Parathyroid adenoma (tissue), 2 donors: ENCODE results near the gene NUP107.

Experiments
- H2AFZ ChIP-seq: fragments of 300-600 bp; sonication (generic); one replicate; pipeline ENCODE4 v1.7.0; 2017; ENCODE audit warnings: antibody characterized with exemption, mild to moderate bottlenecking
- H3K27ac ChIP-seq: fragments of 300-600 bp; sonication (generic); one replicate; pipeline ENCODE4 v1.7.0; 2017
- H3K27me3 ChIP-seq: fragments of 300-600 bp; sonication (generic); one replicate; pipeline ENCODE4 v1.7.0; 2017; ENCODE audit warnings: low read length; ENCODE audit not compliant: control insufficient read depth, insufficient read depth
- H3K36me3 ChIP-seq: fragments of 300-600 bp; sonication (generic); one replicate; pipeline ENCODE4 v1.7.0; 2017; ENCODE audit warnings: low read length; ENCODE audit not compliant: control insufficient read depth, insufficient read depth
- H3K4me1 ChIP-seq: fragments of 300-600 bp; sonication (generic); one replicate; pipeline ENCODE4 v1.7.0; 2017; ENCODE audit warnings: control low read depth
- H3K4me2 ChIP-seq: fragments of 300-600 bp; sonication (generic); one replicate; pipeline ENCODE4 v1.7.0; 2017; ENCODE audit warnings: low read length
- H3K4me3 ChIP-seq: fragments of 300-600 bp; sonication (generic); one replicate; pipeline ENCODE4 v1.7.0; 2017; ENCODE audit warnings: low read depth, low read length
- H3K79me2 ChIP-seq: fragments of 300-600 bp; sonication (generic); one replicate; pipeline ENCODE4 v1.7.0; 2017; ENCODE audit warnings: control low read depth
- H3K9ac ChIP-seq: fragments of 300-600 bp; sonication (generic); one replicate; pipeline ENCODE4 v1.7.0; 2017; ENCODE audit warnings: mild to moderate bottlenecking
- H3K9me3 ChIP-seq: fragments of 300-600 bp; sonication (generic); one replicate; pipeline ENCODE4 v1.7.0; 2017; ENCODE audit warnings: low read length; ENCODE audit not compliant: control insufficient read depth
- CTCF ChIP-seq: fragments of 300-600 bp; sonication (generic); IDR thresholded peaks from one replicate; pipeline ENCODE4 v1.7.0; 2017; ENCODE audit warnings: antibody characterized with exemption, mild to moderate bottlenecking
- donor health status: primary hyperparathyroidism.

The NUP107 gene

GRCh38 chr12:68791897-68792481, 105.2 kb downstream of the NUP107 start:
- no peak overlapping the region for H2AFZ ChIP-seq
- H3K4me2 ChIP-seq: no peak overlapping the region
- no peak overlapping the region for H3K4me3 ChIP-seq
- no peak overlapping the region for H3K9ac ChIP-seq
- H3K36me3 ChIP-seq: no peaks in the 10 kb centered on the region
- no peaks in the 10 kb centered on the region for H3K27me3 ChIP-seq
- TF ChIP-seq CTCF: no peak
- no peaks in the 10 kb centered on the region for H3K79me2 ChIP-seq
- H3K27ac ChIP-seq: no peak overlapping the region
- no peaks in the 10 kb centered on the region for H3K4me1 ChIP-seq
- H3K9me3 ChIP-seq: no peaks in the 10 kb centered on the region

- no peaks in the 10 kb centered on the region for H3K4me1 ChIP-seq
- no peaks in the 10 kb centered on the region for H3K36me3 ChIP-seq
- H3K79me2 ChIP-seq: no peaks in the 10 kb centered on the region
- H3K27me3 ChIP-seq: no peaks in the 10 kb centered on the region
- no peak overlapping the region for H2AFZ ChIP-seq
- no peak overlapping the region for H3K9ac ChIP-seq
- no peaks in the 10 kb centered on the region for H3K9me3 ChIP-seq
- TF ChIP-seq CTCF: no peak
- H3K4me2 ChIP-seq: no peak overlapping the region
- no peak overlapping the region for H3K4me3 ChIP-seq
- H3K27ac ChIP-seq: no peak overlapping the region
Observed at GRCh38 chr12:68792952-68793351, 106.2 kb downstream of the NUP107 start.

DNA sequence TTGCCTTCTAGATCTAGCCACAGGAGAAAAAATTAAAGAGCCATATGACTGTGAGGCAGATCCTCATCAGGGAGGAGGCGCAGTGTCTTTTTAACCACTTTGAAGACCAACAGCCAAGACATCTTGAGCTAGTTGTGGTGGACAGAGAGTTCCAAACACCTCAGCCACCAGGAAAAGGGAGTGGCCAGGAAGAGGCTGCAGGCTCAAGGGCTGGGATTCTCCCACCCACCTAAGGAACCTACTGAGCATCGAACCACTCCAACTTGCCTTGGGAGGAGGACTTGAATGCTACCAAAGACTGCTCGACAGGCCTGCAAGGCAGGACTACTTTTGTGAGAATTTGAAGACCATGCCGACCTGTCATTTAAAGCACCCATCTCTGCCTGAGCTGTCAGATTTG, 106.7 kb downstream of the NUP107 start:
- Histone ChIP-seq H2AFZ (no peak overlapping the region), H3K4me2 (no peak overlapping the region), H3K27ac (no peak overlapping the region), H3K79me2 (no peaks in the 10 kb centered on the region), H3K4me3 (no peak overlapping the region), H3K9ac (no peak overlapping the region), H3K36me3 (no peaks in the 10 kb centered on the region), H3K4me1 (no peaks in the 10 kb centered on the region), H3K27me3 (no peaks in the 10 kb centered on the region), H3K9me3 (no peaks in the 10 kb centered on the region)
- no peak for TF ChIP-seq CTCF

GRCh38 chr12:68793975-68794652, 107.3 kb downstream of the NUP107 start:
- Histone ChIP-seq H3K4me2 (no peak overlapping the region), H3K36me3 (no peaks in the 10 kb centered on the region), H3K79me2 (no peaks in the 10 kb centered on the region), H3K9me3 (no peaks in the 10 kb centered on the region), H3K4me3 (no peak overlapping the region), H3K4me1 (no peaks in the 10 kb centered on the region), H3K27me3 (no peaks in the 10 kb centered on the region), H3K9ac (no peak overlapping the region), H2AFZ (no peak overlapping the region), H3K27ac (no peak overlapping the region)
- no peak for TF ChIP-seq CTCF
